B cell (primary cell): Measurements from ENCODE around the gene UNC13D. TPM values are rescaled to one million over a fixed set of nuclear protein-coding genes. Genes with fewer than 3 reads are reported as not detected.

Experiments used
- ATAC-seq: fragments of 200-7000 bp; cut with Tn5 transposase; one replicate; pipeline ENCODE4 v1.10.0; 2021; ENCODE audit warnings: low read depth, mild to moderate bottlenecking, moderate number of reproducible peaks, moderate library complexity
- CTCF ChIA-PET: fragments of 350-600 bp; sonication (Branson Sonifier 250); formaldehyde crosslinking; loops from one replicate; lab custom pipeline; 2021; ENCODE audit warnings: antibody characterized with exemption, inconsistent platforms; lab: Charles Lee
- POLR2A ChIA-PET: fragments of 350-600 bp; sonication (Branson Sonifier 250); formaldehyde crosslinking; loops from one replicate; lab custom pipeline; 2021; ENCODE audit warnings: antibody characterized with exemption; lab: Charles Lee
- DNase-seq: peaks from one replicate; pipeline ENCODE4 v3.0.0; 2013
- H2AFZ ChIP-seq: 2 replicates; pipeline ENCODE4 v1.6.1; 2012; ENCODE audit warnings: mild to moderate bottlenecking, low read depth, low read length; ENCODE audit not compliant: insufficient read depth, poor library complexity, severe bottlenecking
- H3K27ac ChIP-seq, 2 donors: 1 replicate in 1 of 2; 2 replicates in 1 of 2; pipeline ENCODE4 v1.5.1; 2012 to 2013; ENCODE audit warnings: low read length in 2 of 2, mild to moderate bottlenecking in 2 of 2, moderate library complexity in 1 of 2
- H3K27me3 ChIP-seq, 4 experiments: fragments of 200-600 bp in 1 of 4; sonication (generic) in 1 of 4; replicated peaks in 1 of 4; 1 replicate in 2 of 4; 2 replicates in 2 of 4; pipeline versions ENCODE4 v1.6.1 to v1.7.0; 2013 to 2016; ENCODE audit warnings: low read length in 3 of 4, mild to moderate bottlenecking in 2 of 4, mixed read lengths in 1 of 4, moderate library complexity in 1 of 4; ENCODE audit not compliant: insufficient read depth in 4 of 4, control insufficient read depth in 3 of 4; ENCODE audit errors: control extremely low read depth in 1 of 4
- H3K36me3 ChIP-seq, 2 experiments: replicated peaks in 1 of 2; 1 replicate in 1 of 2; 2 replicates in 1 of 2; pipeline versions ENCODE4 v1.6.1 to v1.7.1; 2013; ENCODE audit warnings: low read length in 1 of 2; ENCODE audit not compliant: insufficient read depth in 2 of 2, control insufficient read depth in 1 of 2; ENCODE audit errors: control extremely low read depth in 1 of 2, extremely low read depth in 1 of 2
- H3K4me1 ChIP-seq, 2 donors: fragments of 200-600 bp in 1 of 2; sonication (generic) in 1 of 2; 1 replicate in 1 of 2; 2 replicates in 1 of 2; pipeline versions ENCODE4 v1.5.1 to v1.6.1; 2013 to 2017; ENCODE audit warnings: low read length in 2 of 2; ENCODE audit not compliant: control insufficient read depth in 2 of 2, insufficient read depth in 2 of 2
- H3K4me2 ChIP-seq: replicated peaks from 2 replicates; pipeline ENCODE3; 2012; ENCODE audit warnings: mild to moderate bottlenecking, low read depth, low read length; ENCODE audit not compliant: poor library complexity, severe bottlenecking
- H3K4me3 ChIP-seq, 5 experiments: fragments of 200-600 bp in 1 of 5; sonication (generic) in 1 of 5; 1 replicate in 3 of 5; 2 replicates in 2 of 5; pipeline versions ENCODE4 v1.5.1 to v1.7.0; 2011 to 2016; ENCODE audit warnings: low read length in 4 of 5, mild to moderate bottlenecking in 4 of 5, low read depth in 2 of 5, control low read depth in 1 of 5, moderate library complexity in 1 of 5; ENCODE audit not compliant: insufficient read depth in 1 of 5; ENCODE audit errors: control extremely low read depth in 1 of 5, extremely low read depth in 1 of 5
- H3K79me2 ChIP-seq: fragments of 200-600 bp; sonication (generic); one replicate; pipeline ENCODE4 v1.6.0; 2016; ENCODE audit warnings: low read length; ENCODE audit not compliant: control insufficient read depth, insufficient read depth
- H3K9ac ChIP-seq: fragments of 200-600 bp; sonication (generic); 2 replicates; pipeline ENCODE4 v1.6.1; 2017; ENCODE audit warnings: mild to moderate bottlenecking, low read length, moderate library complexity
- H3K9me3 ChIP-seq, 3 donors: one replicate each; pipeline versions ENCODE4 v1.6.1 to v1.7.1; 2013; ENCODE audit warnings: low read length in 2 of 3; ENCODE audit not compliant: control insufficient read depth in 2 of 3, insufficient read depth in 1 of 3; ENCODE audit errors: control extremely low read depth in 1 of 3
- H4K20me1 ChIP-seq: 2 replicates; pipeline ENCODE4 v1.6.0; 2012; ENCODE audit warnings: mild to moderate bottlenecking, low read length; ENCODE audit not compliant: insufficient read depth, control insufficient read depth, poor library complexity, severe bottlenecking
- H3K27ac Mint-ChIP-seq: one replicate; pipeline ENCODE4 v1.8.0; 2021; ENCODE audit warnings: mixed read lengths
- H3K27me3 Mint-ChIP-seq: one replicate; pipeline ENCODE4 v1.8.0; 2021; ENCODE audit warnings: mixed read lengths
- H3K4me1 Mint-ChIP-seq: one replicate; pipeline ENCODE4 v1.8.0; 2021; ENCODE audit warnings: mixed read lengths
- H3K4me3 Mint-ChIP-seq: one replicate; pipeline ENCODE4 v1.8.0; 2021; ENCODE audit warnings: mixed read lengths
- H3K9me3 Mint-ChIP-seq: one replicate; pipeline ENCODE4 v1.8.0; 2022; ENCODE audit warnings: mixed read lengths; ENCODE audit not compliant: insufficient read depth
- EZH2 ChIP-seq: IDR thresholded peaks from 2 replicates; pipeline ENCODE4 v1.6.1; 2012; ENCODE audit warnings: borderline replicate concordance, low read depth, mild to moderate bottlenecking, moderate library complexity, low read length; ENCODE audit not compliant: insufficient read depth, poor library complexity, severe bottlenecking
- WGBS: methylation state at CpG from one replicate; pipeline ENCODE4 v1.1.5; 2013; ENCODE audit warnings: missing lambda C conversion rate; ENCODE audit not compliant: insufficient coverage; 5-methylcytosine and 5-hydroxymethylcytosine counted together
- intact Hi-C: fragments of 100-400 bp; cut with micrococcal nuclease; formaldehyde crosslinking; loops from one replicate; pipeline ENCODE4 v1.10.0; 2022
- polyA plus RNA-seq: library from polyadenylated mRNA; depleted of rRNA; stranded (reverse); fragments of >200 nt; gene quantifications from 2 replicates; pipeline ENCODE4 v1.2.3, GENCODE V29; 2012
- total RNA-seq, 2 donors: library from RNA; stranded (reverse); fragments of 120-200 nt in 1 of 2; gene quantifications; 1 replicate in 1 of 2; 2 replicates in 1 of 2; pipeline versions ENCODE4 v1.2.3 to v1.2.4, GENCODE V29; 2013 to 2022
- TF ChIP-seq, protein P1 (sequence below): fragments of 200-600 bp; IDR thresholded peaks from one replicate; pipeline ENCODE4 v1.8.0; 2022; ENCODE audit warnings: antibody characterized with exemption, mild to moderate bottlenecking

UNC13D gene
- total and polyA plus RNA-seq, 2 donors (not counting 1 experiment from before 2014, with no cell fraction given), result 101 to 107 TPM

DNA sequence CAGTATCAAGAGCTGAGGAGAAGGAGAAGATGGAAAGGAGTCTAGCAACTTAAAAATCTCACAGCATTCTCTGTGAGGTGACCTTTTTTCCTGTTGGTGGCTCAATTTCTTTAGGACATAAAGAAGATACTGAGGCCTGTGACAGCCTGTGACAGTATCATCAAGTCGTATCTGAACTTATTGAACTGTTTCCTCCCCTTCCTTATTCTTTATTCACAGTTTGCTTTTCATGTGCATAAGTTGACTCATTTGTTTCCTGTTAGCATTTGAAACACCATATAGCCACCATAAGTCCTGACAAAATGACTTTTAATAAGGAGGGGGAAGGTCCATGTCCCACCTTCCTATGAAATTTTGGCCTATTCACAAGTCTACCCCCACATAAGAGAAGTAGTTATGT is 50.7 kb downstream of the UNC13D start:
- POLR2A ChIA-PET, result no interaction called here

DNA sequence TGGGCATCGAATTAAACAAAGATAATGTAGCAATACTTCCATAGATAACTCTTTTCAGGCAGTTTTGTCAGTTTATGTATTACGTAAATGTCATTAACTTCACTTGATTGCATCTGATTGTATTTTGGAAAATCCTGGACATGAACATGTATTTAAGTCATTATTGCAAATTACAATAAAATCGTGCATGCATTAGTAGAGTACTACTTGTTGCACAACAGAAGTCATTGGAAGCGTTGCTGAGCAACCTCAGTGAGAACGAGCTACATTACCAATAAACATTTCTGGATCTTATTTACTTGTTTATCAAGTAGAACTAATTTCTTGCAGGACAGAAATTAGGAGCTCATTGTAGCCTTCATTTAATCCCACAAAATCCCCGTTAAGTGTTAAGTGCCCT is 53.0 kb downstream of the UNC13D start:
- intact Hi-C loops, result no loop called here
- Histone ChIP-seq H3K9me3 (no peaks in the 10 kb centered on the region), H3K27ac (no peak overlapping the region), H3K79me2 (peaks cover 99% of the 10 kb centered on the region), H3K36me3 (peaks cover 2 to 27% of the 10 kb centered on the region in 2 experiments), H4K20me1 (peaks cover 15% of the 10 kb centered on the region), H3K4me2 (no peak overlapping the region), H3K9ac (no peak overlapping the region), H3K4me1 (peaks cover 10 to 11% of the 10 kb centered on the region in 2 donors), H2AFZ (no peak overlapping the region), H3K27me3 (no peaks in the 10 kb centered on the region), H3K4me3 (no peak overlapping the region)
- Mint-ChIP-seq H3K9me3 (no peaks in the 10 kb centered on the region), H3K4me1 (peaks cover 13% of the 10 kb centered on the region), H3K27me3 (no peaks in the 10 kb centered on the region), H3K4me3 (no peak overlapping the region), H3K27ac (no peak overlapping the region)
- DNase-seq (no peak), ATAC-seq (no peak)
- ChIA-PET POLR2A (no interaction called here), CTCF (interaction anchor here (0.9 to 1.7 kb wide), 9 partner anchors 8 to 56 kb away, joined by 3 to 8 read pairs (median 3); no protein-coding TSS in a partner anchor)
- no CpG with 5 or more reads among the region's 6 CpGs for WGBS
- no peak for TF ChIP-seq EZH2
- TF ChIP-seq, protein P1, sequence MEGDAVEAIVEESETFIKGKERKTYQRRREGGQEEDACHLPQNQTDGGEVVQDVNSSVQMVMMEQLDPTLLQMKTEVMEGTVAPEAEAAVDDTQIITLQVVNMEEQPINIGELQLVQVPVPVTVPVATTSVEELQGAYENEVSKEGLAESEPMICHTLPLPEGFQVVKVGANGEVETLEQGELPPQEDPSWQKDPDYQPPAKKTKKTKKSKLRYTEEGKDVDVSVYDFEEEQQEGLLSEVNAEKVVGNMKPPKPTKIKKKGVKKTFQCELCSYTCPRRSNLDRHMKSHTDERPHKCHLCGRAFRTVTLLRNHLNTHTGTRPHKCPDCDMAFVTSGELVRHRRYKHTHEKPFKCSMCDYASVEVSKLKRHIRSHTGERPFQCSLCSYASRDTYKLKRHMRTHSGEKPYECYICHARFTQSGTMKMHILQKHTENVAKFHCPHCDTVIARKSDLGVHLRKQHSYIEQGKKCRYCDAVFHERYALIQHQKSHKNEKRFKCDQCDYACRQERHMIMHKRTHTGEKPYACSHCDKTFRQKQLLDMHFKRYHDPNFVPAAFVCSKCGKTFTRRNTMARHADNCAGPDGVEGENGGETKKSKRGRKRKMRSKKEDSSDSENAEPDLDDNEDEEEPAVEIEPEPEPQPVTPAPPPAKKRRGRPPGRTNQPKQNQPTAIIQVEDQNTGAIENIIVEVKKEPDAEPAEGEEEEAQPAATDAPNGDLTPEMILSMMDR, result no peak

More for the DNA sequence above, 50.7 kb downstream of the UNC13D start:
- no peak for TF ChIP-seq EZH2
- TF ChIP-seq, protein P1, result no peak
- Histone ChIP-seq H2AFZ (no peak overlapping the region), H3K36me3 (peaks cover 5 to 35% of the 10 kb centered on the region in 2 experiments), H4K20me1 (peaks cover 15% of the 10 kb centered on the region), H3K4me1 (no peaks in the 10 kb centered on the region), H3K79me2 (peaks cover 94% of the 10 kb centered on the region), H3K27me3 (no peaks in the 10 kb centered on the region), H3K4me3 (no peak overlapping the region), H3K27ac (no peak overlapping the region), H3K9ac (no peak overlapping the region), H3K9me3 (no peaks in the 10 kb centered on the region), H3K4me2 (no peak overlapping the region)
- Mint-ChIP-seq H3K27ac (no peak overlapping the region), H3K27me3 (no peaks in the 10 kb centered on the region), H3K4me3 (no peak overlapping the region), H3K9me3 (no peaks in the 10 kb centered on the region), H3K4me1 (peaks cover 4% of the 10 kb centered on the region)
- intact Hi-C loops, result no loop called here
- no CpG with 5 or more reads among the region's 1 CpG for WGBS
- DNase-seq, result no peak
- no peak for ATAC-seq
- CTCF ChIA-PET, result no interaction called here
